NOMO-1 treated with DMSO at 0.1 percent for 48 hours (cell line): ENCODE data around the gene ATF7.

ENCODE experiments used
- DNase-seq: peaks from one replicate; lab custom pipeline; 2025; ENCODE audit not compliant: unreplicated experiment; lab: John Stamatoyannopoulos, UW

Gene ATF7

DNA sequence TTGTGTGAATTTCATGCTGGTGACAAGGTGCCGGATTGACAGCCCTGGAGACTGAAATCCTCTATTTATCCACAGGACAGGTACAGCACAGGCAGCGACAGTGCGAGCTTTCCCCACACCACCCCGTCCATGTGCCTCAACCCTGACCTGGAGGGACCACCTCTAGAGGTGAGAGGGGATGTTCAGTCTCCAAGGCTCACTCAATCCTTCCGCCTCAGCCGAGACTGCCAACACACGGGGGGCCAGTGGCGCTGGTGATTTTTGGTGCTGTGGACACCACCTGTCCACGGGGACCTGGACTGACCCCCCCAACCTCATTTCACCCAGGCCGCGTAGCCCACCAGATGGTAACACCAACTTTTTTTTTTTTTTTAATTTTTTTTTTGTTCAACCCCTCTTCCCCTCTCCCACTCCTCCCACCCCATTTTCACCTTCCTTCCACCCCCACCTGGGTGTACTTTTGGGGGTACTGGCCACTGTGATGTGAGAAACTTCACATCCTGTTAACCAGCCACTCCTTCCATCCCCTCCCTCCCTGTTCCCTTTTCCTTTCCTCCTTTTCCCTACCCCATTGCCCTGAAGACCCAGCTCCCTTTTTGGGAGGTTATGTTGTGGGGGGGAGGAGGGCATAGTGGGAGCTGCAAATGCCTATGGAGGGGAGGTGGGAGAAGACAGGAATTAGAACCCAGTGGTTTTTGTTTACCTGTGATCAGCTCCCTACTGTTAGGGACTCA, 161.3 kb downstream of the ATF7 start:
- DNase-seq: no peak

DNA sequence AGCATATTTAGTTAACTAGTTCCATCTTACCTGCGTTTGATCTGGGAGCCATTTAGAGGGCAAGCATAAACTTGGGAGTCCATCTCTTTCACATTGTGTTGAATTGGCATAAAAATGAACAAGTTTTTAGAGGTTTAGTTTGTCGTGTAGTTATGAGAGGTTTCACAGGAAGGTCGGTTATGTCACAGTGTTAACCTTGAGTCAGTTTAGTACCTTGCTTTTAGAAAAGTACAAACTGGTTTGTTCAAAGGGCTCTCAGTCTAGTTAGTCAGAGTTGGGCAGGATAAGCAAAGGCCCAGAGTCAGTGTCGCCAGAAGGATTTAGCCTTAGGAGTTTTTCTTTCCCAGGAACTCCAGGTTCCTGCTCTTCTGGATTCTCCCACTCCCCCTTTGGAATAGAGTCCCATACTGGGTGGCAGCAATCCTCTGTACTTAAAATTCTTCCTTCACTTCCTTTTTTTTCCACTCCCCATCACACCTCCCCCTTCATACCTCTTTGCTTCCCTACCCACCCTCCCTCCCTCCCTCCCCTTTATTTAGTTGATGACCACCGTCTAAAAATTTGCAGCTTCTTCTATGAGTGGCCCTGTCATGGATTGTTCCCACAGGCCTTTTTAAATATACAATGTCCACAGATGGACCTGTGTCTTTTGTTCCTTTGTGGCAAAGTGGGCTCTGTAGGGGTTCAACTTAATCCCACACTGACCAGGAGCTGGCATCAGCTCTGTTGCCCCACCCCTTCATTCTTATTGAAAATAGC, 162.2 kb downstream of the ATF7 start:
- no peak for DNase-seq

DNA sequence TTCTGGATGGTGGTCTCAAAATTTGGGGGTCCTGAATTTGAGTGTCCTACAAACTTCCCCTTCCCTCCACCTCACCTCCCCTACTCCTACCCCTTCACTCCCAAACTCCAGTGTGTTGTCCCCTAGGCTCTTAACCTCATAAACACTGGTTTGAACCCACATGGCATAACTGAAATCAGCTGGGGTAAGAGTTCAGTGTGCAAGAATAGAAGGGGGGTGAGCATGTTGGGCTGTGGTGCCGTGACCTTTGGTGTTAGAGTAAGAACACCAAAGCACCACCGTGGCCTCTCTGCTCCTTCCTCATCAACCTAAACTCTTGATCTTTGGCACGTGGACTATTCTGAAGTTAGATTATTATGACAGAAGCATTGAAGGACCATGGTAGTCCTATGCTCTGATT, 163.2 kb downstream of the ATF7 start:
- no peak for DNase-seq

GRCh38 chr12:53461591-53461990, 164.6 kb downstream of the ATF7 start:
- DNase-seq: no peak

DNA sequence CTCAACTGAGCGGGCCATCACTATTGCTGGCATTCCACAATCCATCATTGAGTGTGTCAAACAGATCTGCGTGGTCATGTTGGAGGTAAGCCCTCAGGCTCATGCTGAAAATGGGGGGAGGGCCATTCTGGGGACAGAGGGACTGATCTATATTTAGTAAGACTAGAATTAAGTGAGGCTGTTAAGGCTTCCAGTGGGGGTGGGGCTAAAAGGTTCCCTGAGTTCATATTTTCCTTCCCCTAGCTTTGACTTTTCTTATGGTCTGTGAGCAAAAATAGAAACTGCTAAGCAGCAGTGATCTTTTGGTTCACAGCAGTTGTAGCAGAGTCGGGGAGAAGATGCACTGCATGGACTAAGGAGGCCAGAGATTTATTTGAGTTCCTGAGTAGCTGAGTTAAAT, 165.1 kb downstream of the ATF7 start:
- DNase-seq: no peak

DNA sequence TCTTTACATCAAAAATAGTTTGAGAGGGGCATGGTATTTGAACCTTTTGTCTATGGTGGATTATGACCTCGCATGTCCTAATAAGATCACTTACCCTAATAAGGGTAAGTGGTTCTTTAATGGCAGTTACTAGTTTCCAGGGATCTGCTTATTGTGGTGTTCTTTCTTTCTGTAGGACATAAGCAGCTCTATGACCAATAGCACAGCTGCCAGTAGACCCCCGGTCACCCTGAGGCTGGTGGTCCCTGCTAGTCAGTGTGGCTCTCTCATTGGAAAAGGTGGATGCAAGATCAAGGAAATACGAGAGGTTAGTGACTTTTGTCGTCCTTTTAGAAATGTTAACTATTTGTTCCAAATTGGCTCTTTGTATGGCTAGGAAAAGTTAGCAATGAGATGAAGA, 167.1 kb downstream of the ATF7 start:
- no peak for DNase-seq
